ENCODE data around the gene TAS2R46.

DNA sequence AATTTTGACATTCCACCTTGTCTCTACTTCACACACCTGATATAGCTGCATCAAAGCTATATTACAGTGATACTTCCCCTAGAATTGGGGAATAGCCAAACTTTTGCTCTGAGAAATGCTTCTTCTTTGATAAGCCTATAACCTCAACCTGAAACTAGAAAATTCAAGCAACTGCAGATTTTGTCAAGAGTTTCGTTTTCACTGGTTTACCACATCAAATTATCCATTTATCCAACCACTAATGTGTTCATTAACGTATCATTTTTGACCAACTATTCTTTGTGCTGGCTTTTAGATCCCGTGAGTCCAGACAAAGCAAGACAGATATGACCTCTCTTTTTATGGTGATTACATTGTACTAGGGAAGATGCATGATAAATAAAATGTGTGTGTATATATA lies 13.5 kb upstream of the TAS2R46 start:
- TF ChIP-seq, protein P1, sequence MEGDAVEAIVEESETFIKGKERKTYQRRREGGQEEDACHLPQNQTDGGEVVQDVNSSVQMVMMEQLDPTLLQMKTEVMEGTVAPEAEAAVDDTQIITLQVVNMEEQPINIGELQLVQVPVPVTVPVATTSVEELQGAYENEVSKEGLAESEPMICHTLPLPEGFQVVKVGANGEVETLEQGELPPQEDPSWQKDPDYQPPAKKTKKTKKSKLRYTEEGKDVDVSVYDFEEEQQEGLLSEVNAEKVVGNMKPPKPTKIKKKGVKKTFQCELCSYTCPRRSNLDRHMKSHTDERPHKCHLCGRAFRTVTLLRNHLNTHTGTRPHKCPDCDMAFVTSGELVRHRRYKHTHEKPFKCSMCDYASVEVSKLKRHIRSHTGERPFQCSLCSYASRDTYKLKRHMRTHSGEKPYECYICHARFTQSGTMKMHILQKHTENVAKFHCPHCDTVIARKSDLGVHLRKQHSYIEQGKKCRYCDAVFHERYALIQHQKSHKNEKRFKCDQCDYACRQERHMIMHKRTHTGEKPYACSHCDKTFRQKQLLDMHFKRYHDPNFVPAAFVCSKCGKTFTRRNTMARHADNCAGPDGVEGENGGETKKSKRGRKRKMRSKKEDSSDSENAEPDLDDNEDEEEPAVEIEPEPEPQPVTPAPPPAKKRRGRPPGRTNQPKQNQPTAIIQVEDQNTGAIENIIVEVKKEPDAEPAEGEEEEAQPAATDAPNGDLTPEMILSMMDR (conservative IDR thresholded peaks at IDR 0.05) = no peak
- TF ChIP-seq ZFX (IDR thresholded peaks at IDR 0.05) = no peak
